ENCODE results near the gene UROC1. TPM values are rescaled to one million over a fixed set of nuclear protein-coding genes. Genes with fewer than 3 reads are reported as not detected.

UROC1 gene
- total RNA-seq, 2 donors from 2014 or later, result not detected

DNA sequence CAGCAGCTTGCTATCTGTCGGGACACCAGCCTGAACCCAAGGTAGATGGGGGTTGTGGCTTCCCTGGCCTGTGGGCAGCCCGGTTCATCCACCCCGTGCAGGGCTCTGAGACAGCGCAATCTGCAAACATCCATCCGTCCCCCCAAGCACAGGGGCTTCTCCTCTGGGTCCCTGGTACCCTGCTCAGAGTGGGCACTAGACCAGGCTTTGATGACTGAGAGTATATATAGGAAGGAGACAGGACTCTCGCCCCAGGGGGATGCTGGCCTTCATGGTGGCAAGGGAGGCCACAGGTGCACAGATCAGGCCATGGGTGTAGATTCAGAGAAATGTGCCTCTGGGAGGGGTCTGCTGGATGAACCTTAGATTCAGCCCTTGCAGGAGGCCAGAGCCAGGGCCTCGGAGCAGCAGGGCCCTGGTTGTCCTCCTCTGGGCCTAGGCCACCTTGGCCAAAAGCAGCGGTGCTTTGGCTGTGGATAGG lies 82.6 kb downstream of the UROC1 start:
- Histone ChIP-seq H3K27me3 (no peaks in the 10 kb centered on the region), H3K4me1 (no peaks in the 10 kb centered on the region), H3K9ac (ENCODE audit: low read depth in 2 of 2, low read length in 2 of 2) (no peak overlapping the region), H3K27ac (no peak overlapping the region), H3K4me3 (no peak overlapping the region), H3K9me3 (no peaks in the 10 kb centered on the region), H3K36me3 (no peaks in the 10 kb centered on the region)
- intact Hi-C loops (cut with DNase I), result no loop called here
- TF ChIP-seq, protein P1, sequence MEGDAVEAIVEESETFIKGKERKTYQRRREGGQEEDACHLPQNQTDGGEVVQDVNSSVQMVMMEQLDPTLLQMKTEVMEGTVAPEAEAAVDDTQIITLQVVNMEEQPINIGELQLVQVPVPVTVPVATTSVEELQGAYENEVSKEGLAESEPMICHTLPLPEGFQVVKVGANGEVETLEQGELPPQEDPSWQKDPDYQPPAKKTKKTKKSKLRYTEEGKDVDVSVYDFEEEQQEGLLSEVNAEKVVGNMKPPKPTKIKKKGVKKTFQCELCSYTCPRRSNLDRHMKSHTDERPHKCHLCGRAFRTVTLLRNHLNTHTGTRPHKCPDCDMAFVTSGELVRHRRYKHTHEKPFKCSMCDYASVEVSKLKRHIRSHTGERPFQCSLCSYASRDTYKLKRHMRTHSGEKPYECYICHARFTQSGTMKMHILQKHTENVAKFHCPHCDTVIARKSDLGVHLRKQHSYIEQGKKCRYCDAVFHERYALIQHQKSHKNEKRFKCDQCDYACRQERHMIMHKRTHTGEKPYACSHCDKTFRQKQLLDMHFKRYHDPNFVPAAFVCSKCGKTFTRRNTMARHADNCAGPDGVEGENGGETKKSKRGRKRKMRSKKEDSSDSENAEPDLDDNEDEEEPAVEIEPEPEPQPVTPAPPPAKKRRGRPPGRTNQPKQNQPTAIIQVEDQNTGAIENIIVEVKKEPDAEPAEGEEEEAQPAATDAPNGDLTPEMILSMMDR (IDR thresholded peaks at IDR 0.05), result no peak
- no peak for DNase-seq

DNA sequence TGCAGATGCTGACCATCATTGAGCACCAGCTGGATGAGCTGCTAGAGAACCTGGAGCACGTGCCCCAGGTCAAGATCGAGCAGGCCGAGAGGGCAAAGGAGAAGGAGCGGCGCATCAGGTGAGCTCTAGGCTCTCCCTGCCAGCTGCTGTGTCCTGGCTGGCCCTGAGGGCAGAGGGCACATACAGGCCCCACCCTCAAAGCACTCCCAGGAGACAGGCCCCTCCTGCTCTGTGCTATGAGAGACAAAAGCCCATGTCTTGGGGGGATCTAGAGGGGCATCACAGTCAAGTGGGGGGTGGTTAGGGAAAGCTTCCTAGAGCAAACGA lies 83.3 kb downstream of the UROC1 start:
- DNase-seq, result peak; percentile 11

DNA sequence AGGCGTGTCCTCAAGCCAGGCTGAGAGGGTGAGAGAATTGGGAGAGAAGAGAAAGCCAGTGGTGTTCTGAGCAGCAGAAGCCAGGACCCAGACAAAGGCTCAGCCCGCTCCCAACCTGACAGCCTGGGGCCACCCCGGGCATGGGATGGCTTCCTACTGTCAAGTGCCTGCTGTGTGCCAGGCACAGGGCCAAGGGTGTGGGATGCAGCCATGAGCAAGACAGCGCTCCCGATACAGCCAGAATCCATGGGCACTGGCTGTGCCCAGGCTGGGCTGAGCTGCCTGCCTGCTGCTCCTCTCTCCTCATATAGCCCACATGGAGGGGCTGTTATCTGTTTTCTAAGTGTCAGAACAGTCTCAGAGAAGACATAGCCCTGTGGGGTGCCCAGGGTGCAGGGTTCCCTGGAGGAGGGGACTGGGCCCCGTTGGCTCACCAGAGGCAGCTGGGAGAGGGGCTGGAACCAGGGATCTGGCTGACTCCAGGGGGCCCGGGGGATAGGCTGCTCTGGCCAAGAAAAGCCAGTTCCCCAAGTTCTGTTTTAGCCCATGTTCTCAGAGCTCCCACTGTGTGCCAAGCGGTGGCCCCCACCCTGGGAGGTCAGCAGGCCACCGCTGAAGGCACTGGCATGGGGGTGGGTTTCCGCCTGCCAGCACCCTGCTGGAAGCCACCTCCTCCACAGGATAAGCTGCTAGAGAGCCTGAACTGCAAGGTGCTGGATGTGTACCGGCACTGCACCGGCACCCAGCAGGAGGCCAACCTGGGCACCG lies 83.9 kb downstream of the UROC1 start:
- DNase-seq, result no peak
- no peaks in the 10 kb centered on the region for H3K36me3 ChIP-seq
- H3K4me1 ChIP-seq, result no peaks in the 10 kb centered on the region
- TF ChIP-seq, protein P1 (IDR thresholded peaks at IDR 0.05), result no peak
- no peak overlapping the region for H3K27ac ChIP-seq
- no peak overlapping the region for H3K4me3 ChIP-seq
- no peaks in the 10 kb centered on the region for H3K27me3 ChIP-seq
- no peak overlapping the region for H3K9ac ChIP-seq (ENCODE audit: low read depth in 2 of 2, low read length in 2 of 2)
- no peaks in the 10 kb centered on the region for H3K9me3 ChIP-seq
- intact Hi-C loops (cut with DNase I), result no loop called here

More for the DNA sequence above, 83.3 kb downstream of the UROC1 start:
- TF ChIP-seq, protein P1 (IDR thresholded peaks at IDR 0.05), result no peak
- H3K27ac ChIP-seq, result no peak overlapping the region
- H3K4me1 ChIP-seq, result no peaks in the 10 kb centered on the region
- H3K9me3 ChIP-seq, result no peaks in the 10 kb centered on the region
- intact Hi-C loops (cut with DNase I), result no loop called here
- no peak overlapping the region for H3K4me3 ChIP-seq
- H3K9ac ChIP-seq (ENCODE audit: low read depth in 2 of 2, low read length in 2 of 2), result no peak overlapping the region
- H3K27me3 ChIP-seq, result no peaks in the 10 kb centered on the region
- no peaks in the 10 kb centered on the region for H3K36me3 ChIP-seq

DNA sequence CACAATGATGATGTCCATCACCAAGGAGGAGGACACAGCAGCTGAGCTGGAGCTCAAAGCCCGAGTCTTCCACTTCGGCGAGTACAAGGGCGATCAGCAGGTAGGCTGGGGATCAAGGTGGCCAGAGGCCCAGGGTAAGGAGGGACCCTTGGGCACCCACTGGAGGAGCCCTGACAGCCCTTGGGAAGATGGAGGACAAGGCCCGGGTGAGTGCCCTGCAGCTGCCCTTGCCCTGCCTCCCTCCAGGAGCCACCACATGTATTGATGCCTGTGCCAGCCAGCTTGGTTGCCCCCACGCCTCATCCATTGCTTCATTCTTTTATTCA lies 84.5 kb downstream of the UROC1 start:
- no peak overlapping the region for H3K4me3 ChIP-seq
- H3K36me3 ChIP-seq, result no peaks in the 10 kb centered on the region
- H3K27me3 ChIP-seq, result no peaks in the 10 kb centered on the region
- no peaks in the 10 kb centered on the region for H3K4me1 ChIP-seq
- TF ChIP-seq, protein P1 (IDR thresholded peaks at IDR 0.05), result no peak
- no peak overlapping the region for H3K9ac ChIP-seq (ENCODE audit: low read depth in 2 of 2, low read length in 2 of 2)
- no peaks in the 10 kb centered on the region for H3K9me3 ChIP-seq
- intact Hi-C loops (cut with DNase I), result no loop called here
- no peak for DNase-seq
- no peak overlapping the region for H3K27ac ChIP-seq

DNA sequence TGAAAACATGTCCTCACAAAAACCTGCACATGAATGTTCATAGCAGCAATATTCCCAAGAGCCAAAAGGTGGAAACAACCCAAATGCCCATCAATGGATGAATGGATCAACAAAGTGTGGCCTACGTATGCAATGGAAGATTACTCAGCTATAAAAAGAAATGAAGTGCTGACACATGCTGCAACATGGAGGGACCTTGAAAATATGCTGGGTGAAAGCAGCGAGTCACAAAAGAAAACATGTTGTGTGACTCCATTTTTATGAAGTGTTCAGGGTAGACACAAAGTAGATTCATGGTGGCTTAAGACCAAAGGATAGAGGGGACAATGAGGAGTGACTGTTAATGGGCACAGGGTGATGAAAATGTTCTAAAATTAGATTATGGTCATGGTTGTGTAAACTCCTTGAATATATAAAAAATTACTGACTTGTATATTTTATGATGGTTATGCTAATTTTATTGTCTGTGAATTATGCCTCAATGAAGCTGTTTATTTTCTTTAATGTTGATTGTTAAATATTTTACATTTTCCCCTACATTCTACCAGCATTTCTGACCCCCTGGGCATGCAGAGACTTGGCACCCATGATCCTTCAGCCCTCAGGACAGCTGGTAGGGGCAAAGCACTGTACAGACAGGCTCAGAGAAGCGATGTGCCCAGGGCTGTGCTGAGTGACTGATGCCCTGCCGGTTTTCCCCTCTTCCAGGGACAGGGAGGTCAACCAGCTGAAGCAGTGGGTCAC lies 85.0 kb downstream of the UROC1 start:
- TF ChIP-seq, protein P1 (IDR thresholded peaks at IDR 0.05), result no peak
- H3K9ac ChIP-seq (ENCODE audit: low read depth in 2 of 2, low read length in 2 of 2), result no peak overlapping the region
- H3K4me3 ChIP-seq, result no peak overlapping the region
- H3K4me1 ChIP-seq, result no peaks in the 10 kb centered on the region
- H3K9me3 ChIP-seq, result no peaks in the 10 kb centered on the region
- H3K27ac ChIP-seq, result no peak overlapping the region
- intact Hi-C loops (cut with DNase I), result no loop called here
- H3K36me3 ChIP-seq, result no peaks in the 10 kb centered on the region
- H3K27me3 ChIP-seq, result no peaks in the 10 kb centered on the region
- no peak for DNase-seq

Other genes with a start within 250 kb of the UROC1 start
- 1 to 10 TPM in 1 of 2 donors, under 1 TPM in 1; 0.66 to 1.9 TPM for gene KLF15, start 160.4 kb downstream of the UROC1 start, total RNA-seq
- gene CFAP100, start 122.9 kb downstream of the UROC1 start, total RNA-seq, result not detected
- 10 to 100 TPM; 20.4 to 28.5 TPM for gene ZXDC, start 41.9 kb downstream of the UROC1 start, total RNA-seq
- gene CHST13, start 6.4 kb upstream of the UROC1 start, total RNA-seq, result 1 to 10 TPM in 1 of 2 donors, under 1 TPM in 1; 0.22 to 1.6 TPM
- not detected for gene C3orf22, start 41.2 kb upstream of the UROC1 start, total RNA-seq
- gene TXNRD3, start 137.4 kb upstream of the UROC1 start, total RNA-seq, result 1 to 10 TPM; 3.6 to 7.5 TPM
- gene CHCHD6, start 186.5 kb upstream of the UROC1 start, total RNA-seq, result 10 to 100 TPM in 1 of 2 donors, 1 to 10 TPM in 1; 9.3 to 13.2 TPM